ENCODE data around the gene EYA4. TPM values are rescaled to one million over a fixed set of nuclear protein-coding genes. Genes with fewer than 3 reads are reported as not detected.

EYA4 gene
- total and polyA plus RNA-seq, 8 donors = 0.03 to 16.3 (median 0.87) TPM; not detected in 1

DNA sequence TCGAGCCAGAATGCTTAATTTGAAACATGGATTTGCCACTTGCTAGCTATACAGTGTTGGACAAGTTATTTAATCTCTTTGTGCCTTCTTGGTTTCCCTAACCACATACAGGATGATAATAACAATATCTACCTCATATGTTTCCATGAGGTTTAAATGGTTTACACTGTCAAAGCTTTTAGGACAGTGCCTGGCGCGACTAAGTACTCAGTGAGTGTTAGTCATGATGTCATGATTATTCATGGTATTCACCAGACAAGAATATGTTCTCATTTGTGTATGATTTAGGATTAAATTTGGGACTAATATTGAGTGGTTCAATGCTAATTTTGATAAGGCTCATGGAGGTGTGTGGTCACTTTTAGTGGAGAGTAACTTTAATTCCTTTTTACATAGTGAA lies 167.4 kb downstream of the EYA4 start:
- Histone ChIP-seq H3K36me3 (no peaks in the 10 kb centered on the region), H3K27me3 (no peaks in the 10 kb centered on the region), H3K9me3 (no peaks in the 10 kb centered on the region), H3K4me3 (no peak overlapping the region), H3K4me1 (no peaks in the 10 kb centered on the region), H3K27ac (no peak overlapping the region)
- intact Hi-C loops (cut with DNase I; ENCODE audit: low total_unique reads) = no loop called here
- WGBS, 5 donors = 81 to 92% (median 89%) methylated on average over 3 of the region's 3 CpGs
- DNase-seq = no peak
- TF ChIP-seq POLR2A (IDR thresholded peaks at IDR 0.05) = no peak
- TF ChIP-seq POLR2AphosphoS5 (IDR thresholded peaks at IDR 0.05) = no peak
- TF ChIP-seq EP300 (IDR thresholded peaks at IDR 0.05) = no peak
- TF ChIP-seq, protein P1, sequence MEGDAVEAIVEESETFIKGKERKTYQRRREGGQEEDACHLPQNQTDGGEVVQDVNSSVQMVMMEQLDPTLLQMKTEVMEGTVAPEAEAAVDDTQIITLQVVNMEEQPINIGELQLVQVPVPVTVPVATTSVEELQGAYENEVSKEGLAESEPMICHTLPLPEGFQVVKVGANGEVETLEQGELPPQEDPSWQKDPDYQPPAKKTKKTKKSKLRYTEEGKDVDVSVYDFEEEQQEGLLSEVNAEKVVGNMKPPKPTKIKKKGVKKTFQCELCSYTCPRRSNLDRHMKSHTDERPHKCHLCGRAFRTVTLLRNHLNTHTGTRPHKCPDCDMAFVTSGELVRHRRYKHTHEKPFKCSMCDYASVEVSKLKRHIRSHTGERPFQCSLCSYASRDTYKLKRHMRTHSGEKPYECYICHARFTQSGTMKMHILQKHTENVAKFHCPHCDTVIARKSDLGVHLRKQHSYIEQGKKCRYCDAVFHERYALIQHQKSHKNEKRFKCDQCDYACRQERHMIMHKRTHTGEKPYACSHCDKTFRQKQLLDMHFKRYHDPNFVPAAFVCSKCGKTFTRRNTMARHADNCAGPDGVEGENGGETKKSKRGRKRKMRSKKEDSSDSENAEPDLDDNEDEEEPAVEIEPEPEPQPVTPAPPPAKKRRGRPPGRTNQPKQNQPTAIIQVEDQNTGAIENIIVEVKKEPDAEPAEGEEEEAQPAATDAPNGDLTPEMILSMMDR (IDR thresholded peaks at IDR 0.05) = no peak

GRCh38 chr6:133410638-133411435 lies 169.7 kb downstream of the EYA4 start:
- no peaks in the 10 kb centered on the region for H3K4me1 ChIP-seq
- no peak overlapping the region for H3K27ac ChIP-seq
- no peak overlapping the region for H3K4me3 ChIP-seq
- no peaks in the 10 kb centered on the region for H3K36me3 ChIP-seq
- no peak for DNase-seq
- WGBS, 5 donors = 48 to 55% (median 54%) methylated on average over 6 of the region's 6 CpGs
- TF ChIP-seq EP300 (IDR thresholded peaks at IDR 0.05) (no peak), POLR2AphosphoS5 (IDR thresholded peaks at IDR 0.05) (no peak), POLR2A (IDR thresholded peaks at IDR 0.05) (no peak)
- TF ChIP-seq, protein P1 (IDR thresholded peaks at IDR 0.05) = no peak
- H3K27me3 ChIP-seq = no peaks in the 10 kb centered on the region
- intact Hi-C loops (cut with DNase I; ENCODE audit: low total_unique reads) = no loop called here
- no peaks in the 10 kb centered on the region for H3K9me3 ChIP-seq

DNA sequence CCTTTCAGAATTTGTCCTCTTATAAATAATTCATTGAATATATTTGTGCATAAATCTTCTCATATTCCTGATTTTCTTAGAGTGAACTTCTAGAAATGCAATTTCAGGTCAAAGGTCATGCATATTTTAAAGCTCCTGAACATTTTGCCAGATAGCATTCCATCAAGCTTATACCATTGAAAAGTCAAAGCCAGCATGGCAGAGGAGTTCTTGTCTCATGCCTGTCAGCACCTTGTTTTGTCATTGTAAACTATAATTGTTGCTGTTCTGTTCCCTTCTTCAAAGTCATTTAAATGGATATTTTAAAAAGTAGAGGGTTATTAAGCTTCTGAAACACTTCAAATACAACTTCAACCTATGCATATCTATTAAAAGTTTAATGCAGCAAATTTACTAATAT lies 170.6 kb downstream of the EYA4 start:
- TF ChIP-seq POLR2A (IDR thresholded peaks at IDR 0.05) = no peak
- TF ChIP-seq EP300 (IDR thresholded peaks at IDR 0.05) = no peak
- TF ChIP-seq, protein P1 (IDR thresholded peaks at IDR 0.05) = no peak
- no peak for TF ChIP-seq POLR2AphosphoS5 (IDR thresholded peaks at IDR 0.05)
- DNase-seq = no peak
- Histone ChIP-seq H3K9me3 (no peaks in the 10 kb centered on the region), H3K27ac (no peak overlapping the region), H3K36me3 (no peaks in the 10 kb centered on the region), H3K4me1 (no peaks in the 10 kb centered on the region), H3K27me3 (no peaks in the 10 kb centered on the region), H3K4me3 (no peak overlapping the region)
- intact Hi-C loops (cut with DNase I; ENCODE audit: low total_unique reads) = no loop called here

DNA sequence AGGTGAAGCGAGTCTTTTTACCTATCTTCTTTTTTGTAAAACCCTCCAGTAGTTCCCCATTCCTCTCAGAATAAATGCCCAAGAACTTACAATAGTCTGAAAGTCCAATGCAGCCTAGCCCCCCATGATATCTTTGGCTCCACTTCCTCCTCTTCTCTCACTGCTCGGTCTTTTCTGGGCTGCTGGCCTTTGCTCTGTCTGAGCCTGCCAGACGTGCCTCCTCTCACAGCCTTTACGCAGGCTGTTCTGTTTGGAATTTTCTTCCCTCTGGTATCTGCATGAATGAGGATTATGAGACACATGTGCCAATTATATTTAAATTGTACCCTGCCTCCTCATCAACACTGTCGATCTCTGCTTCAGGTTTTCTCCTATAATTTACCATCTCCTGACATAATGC lies 174.1 kb downstream of the EYA4 start:
- Histone ChIP-seq H3K36me3 (no peaks in the 10 kb centered on the region), H3K27me3 (no peaks in the 10 kb centered on the region), H3K4me3 (no peak overlapping the region), H3K9me3 (no peaks in the 10 kb centered on the region), H3K4me1 (no peaks in the 10 kb centered on the region), H3K27ac (no peak overlapping the region)
- TF ChIP-seq POLR2AphosphoS5 (IDR thresholded peaks at IDR 0.05) = no peak
- WGBS, 5 donors = 72 to 85% (median 81%) methylated on average over 5 of the region's 5 CpGs
- no peak for DNase-seq
- intact Hi-C loops (cut with DNase I; ENCODE audit: low total_unique reads) = no loop called here

DNA sequence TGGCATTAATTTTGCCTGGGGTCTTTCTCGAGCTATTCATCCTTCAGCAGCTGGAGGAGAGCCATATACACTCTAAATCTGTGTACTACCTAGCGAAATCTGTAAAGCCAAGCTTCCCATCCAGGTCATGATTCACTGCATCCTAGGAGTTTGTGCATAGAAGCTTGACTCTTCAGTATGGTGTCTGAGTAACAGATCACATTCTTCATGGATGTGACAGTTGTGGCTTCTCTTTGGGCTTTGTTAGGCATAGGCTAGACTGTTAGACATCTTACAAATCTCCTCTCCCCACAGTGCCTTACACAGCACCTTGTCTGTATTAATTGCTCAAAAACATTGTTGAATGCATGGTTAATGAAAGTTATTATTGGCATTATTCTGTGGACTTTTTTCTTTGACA lies 177.0 kb downstream of the EYA4 start:
- no peaks in the 10 kb centered on the region for H3K9me3 ChIP-seq
- H3K4me3 ChIP-seq = no peak overlapping the region
- no peaks in the 10 kb centered on the region for H3K27me3 ChIP-seq
- 56 to 75% (median 64%) methylated on average over 2 of the region's 2 CpGs for WGBS, 5 donors
- H3K36me3 ChIP-seq = no peaks in the 10 kb centered on the region
- H3K27ac ChIP-seq = no peak overlapping the region
- TF ChIP-seq POLR2A (IDR thresholded peaks at IDR 0.05) (no peak), EP300 (IDR thresholded peaks at IDR 0.05) (no peak), POLR2AphosphoS5 (IDR thresholded peaks at IDR 0.05) (no peak)
- TF ChIP-seq, protein P1 (IDR thresholded peaks at IDR 0.05) = no peak
- no peak for DNase-seq
- intact Hi-C loops (cut with DNase I; ENCODE audit: low total_unique reads) = no loop called here
- H3K4me1 ChIP-seq = no peaks in the 10 kb centered on the region
